HG03469 (cell line): Measurements from ENCODE around the gene MAD2L2.

ENCODE experiments used
- ATAC-seq: cut with Tn5 transposase; IDR thresholded peaks from one replicate; pipeline ENCODE4 v1.9.1; 2021; ENCODE audit warnings: mild to moderate bottlenecking, moderate library complexity, moderate number of reproducible peaks; ENCODE audit not compliant: unreplicated experiment

Gene MAD2L2

GRCh38 chr1:11705596-11705995, 24.6 kb upstream of the MAD2L2 start:
- no peak for ATAC-seq

GRCh38 chr1:11704691-11705475, 23.9 kb upstream of the MAD2L2 start:
- ATAC-seq: no peak

DNA sequence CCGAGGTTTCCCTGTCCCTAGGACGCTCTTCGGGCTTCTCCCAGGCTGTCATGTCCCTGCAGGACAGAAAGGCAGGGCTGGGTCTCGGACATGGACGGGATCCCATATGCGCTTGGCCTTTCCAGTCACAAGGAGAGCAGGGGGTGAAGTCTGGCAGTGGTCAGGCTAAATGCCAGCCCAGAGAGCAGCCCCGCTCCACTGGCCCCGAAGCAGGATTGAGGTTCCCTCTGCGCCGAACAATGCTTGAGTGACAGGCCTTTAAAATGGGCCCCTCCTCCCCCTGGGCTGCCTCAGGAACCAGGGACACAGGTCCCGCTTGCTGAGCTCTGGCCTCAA, 23.2 kb upstream of the MAD2L2 start:
- no peak for ATAC-seq

DNA sequence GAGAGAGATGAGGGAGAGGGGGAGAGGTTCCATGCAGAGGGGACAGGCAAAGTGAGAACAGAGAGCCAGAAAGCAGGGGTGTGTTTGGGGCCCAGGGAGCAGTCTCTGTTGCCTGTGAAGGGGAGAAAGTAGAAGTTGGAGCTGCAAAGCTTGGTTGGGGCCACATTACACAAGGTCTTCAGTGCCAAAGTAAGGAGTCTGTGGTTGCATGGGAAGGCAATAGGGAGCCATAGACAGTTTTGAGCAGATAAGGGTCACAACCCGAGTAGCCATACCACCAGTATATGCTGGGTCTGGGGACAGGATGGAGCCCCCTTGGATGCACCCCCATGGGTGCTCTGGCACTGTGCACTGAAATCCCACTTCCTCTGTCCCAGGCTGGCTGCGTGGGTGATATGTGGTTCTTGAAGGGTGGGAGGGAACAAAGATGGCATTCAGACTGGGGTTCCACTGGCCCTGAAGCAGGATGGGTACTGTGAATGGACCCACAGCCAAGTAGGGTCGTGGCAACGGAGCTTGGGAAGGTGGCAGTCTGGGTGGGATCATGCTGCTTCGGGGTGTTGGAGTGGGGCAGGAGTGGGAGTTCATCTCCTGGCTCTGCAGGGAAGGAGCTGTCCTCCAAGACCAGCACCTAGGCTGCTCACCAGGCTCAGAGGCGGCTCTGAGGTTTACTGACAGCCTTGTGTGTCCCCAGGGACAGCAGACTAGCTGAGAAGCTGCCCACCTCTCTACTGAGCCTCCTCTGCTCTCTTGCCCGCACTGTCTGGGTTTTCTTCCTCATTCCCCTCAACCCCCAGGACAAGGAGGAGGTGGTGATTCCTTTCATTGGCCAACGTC, 22.6 kb upstream of the MAD2L2 start:
- no peak for ATAC-seq

GRCh38 chr1:11701981-11702803, 21.2 kb upstream of the MAD2L2 start:
- no peak for ATAC-seq

DNA sequence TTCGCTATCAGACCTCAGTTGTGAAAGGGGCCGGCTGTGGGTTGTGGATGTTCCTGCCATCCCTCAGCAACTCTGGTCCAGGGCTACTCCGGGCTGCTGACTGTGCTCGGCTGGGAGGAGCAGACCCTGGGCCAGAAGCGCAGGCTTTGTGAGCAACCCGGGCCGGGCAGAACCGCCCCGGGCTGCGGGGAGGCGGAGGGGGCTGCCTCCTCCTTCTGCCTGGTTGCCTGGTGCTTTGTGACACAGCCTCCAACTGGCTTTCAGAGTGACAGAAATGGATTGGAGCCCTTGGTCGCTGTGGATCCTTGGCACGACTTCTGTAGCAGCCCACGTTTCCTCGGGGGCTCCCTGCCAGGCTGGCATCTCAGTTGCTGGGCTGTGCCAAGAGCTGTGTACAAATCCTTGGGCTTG, 20.6 kb upstream of the MAD2L2 start:
- no peak for ATAC-seq

DNA sequence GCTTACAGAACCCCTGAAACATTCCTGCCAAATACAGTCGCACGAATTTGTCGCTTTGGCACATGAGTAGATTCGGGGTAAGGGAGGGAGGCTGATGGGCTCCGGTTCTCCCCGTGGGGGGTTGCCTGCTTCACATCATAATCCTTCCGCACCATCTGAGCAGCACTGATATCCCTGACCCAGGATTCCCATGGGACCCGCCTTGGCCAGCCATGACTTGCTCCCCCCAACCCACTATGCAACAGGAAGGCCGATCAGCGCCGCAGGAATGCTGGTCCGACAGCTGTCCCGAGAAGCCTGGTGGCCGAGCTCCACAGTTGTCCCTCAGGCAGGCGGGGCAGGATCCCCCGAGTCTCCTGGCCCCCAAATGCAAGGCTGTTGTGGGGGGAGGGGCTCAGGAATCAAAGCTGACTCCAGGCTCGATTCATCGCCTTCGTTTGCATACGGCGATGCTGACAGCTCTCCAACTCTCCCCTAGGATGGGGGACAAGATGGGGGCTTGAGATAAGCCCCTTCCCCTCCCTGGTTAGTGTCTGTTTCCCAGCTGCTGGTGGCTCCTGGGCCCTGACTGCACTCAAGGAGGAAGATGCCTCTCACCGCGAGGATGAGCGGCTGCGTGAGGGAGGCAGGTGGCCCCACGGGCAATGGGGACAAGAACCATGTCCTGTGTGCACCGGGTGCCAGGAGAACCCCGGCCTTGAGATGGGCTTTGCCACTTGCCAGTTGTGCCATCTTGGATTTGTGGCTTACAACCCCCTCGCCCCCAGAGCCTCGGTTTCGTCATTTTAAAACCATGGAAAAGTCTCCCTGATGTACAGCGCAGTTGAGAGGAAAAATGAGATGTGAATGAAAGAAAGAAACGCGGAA, 19.9 kb upstream of the MAD2L2 start:
- no peak for ATAC-seq

GRCh38 chr1:11697893-11698210, 16.9 kb upstream of the MAD2L2 start:
- no peak for ATAC-seq

- no peak for ATAC-seq
Measured at GRCh38 chr1:11697188-11697892, 16.4 kb upstream of the MAD2L2 start.

- no peak for ATAC-seq
Measured at GRCh38 chr1:11695861-11696260, 14.9 kb upstream of the MAD2L2 start.

DNA sequence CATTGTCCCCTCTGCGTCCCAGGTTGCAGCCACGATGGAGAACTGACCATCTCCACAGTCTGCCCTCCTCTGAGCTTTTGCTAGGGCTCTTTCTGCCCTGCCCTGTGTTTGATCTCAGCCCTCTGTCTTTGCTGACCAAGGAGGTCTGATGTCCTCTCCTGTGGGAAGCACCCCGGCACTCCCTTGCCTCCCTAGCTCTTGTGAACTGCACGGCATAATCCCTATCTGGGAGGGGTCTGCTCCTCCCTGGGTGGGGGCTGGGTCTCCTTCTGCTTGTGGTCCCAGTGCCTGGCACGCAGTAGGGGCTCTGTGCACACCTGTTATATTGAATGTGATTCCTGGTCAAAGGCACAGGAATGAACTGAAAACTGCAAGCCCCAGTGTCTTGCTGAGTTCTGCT, 13.0 kb upstream of the MAD2L2 start:
- no peak for ATAC-seq

- ATAC-seq: no peak
Measured at GRCh38 chr1:11693024-11693590, 12.2 kb upstream of the MAD2L2 start.

GRCh38 chr1:11691928-11692711, 11.2 kb upstream of the MAD2L2 start:
- no peak for ATAC-seq

DNA sequence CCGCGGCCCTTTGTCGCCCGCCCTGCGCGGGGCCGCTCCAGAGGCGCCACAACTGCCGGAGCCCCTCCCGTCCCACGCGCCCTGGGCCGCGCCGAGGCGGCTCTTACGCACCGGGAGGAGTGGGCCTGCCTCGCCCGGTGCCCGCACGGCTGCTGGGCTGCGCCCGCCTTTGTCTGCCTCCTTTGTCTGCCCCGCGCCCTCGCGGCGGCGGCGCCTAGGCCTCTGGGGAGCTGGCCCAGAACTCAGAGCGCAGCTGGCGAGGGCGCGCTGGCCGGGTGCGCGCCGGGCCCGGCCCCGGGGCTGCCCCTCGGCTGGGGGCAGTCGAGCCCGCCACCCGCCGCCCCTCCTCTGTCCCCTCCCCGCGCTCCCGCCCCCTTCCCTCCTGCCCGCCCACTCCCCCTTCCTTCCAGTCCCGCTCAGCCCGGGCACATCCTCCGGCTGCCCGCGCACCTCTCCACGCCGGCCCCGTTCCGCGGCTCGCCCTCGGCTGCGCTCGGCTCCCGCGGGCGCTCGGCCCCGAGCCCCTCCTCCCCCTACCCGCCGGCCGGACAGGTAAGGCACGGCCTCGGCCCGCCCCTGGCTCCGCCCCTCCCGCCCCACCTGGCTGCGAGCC, 10.5 kb upstream of the MAD2L2 start, which contains the start of gene DRAXIN:
TSS of gene DRAXIN (plus strand) at position 409 of the 613 bp plus-strand sequence. CDS start 14,549 bp downstream, outside the sequence.
- no peak for ATAC-seq

DNA sequence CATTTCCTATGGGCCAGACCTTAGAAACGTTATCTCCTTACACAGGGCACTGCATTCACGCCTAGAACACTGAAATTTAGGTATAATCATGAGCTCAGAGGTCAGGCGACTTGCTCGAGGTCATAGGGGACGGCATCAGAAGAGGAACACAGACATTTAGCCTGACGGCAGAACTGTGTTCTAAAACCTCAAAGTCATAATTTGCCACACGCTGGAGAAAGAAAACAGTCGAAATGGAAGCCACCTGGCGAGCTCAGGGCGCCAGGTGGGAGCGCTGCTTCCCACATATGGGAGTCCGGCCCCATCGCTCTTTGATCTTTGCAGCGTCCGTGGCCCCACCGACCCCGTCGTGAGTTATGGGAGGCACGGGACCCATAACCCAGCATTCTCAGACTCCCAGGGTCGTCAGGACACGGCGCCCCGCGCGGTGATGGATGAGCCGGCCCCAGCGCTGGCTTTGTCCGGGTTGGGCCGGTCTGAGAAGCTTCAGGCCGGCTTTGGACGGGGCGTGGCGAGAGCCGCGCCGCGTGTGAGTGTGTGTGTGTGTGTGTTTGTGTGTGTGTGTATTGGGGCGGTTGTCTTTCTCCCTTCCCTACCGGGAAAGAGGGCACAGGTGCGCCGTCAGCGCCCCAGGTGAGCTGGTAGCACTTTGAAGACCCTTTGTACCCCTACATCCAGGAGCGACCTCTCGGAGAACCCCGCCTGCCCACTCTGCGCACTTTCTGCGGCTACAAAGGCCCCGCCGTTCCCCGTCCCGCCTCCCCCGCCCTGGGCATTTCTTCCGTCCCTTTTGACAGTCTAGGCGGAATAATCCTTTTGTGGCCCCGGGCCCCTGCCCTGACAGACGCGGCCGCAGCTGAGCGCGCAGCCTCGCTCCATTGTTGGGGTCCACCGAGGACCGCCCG, 9.7 kb upstream of the MAD2L2 start:
- ATAC-seq: no peak

DNA sequence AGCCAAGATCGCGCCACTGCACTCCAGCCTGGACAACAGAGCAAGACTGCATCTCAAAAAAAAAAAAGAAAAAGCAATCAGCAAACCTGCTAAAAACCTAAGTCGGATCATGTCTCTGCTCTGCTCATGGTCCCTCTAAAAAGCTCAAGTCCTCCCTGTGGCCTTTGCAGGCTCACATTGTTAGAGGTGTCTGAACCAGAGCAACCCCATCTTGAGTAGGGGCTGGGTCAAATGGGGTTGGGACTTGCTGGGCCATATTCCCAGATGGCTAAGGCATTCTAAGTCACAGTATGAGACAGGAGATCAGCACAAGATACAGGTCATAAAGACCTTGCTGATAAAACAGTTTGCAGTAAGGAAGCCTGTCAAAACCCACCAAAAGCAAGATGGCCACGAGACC, 7.6 kb upstream of the MAD2L2 start:
- ATAC-seq: no peak

DNA sequence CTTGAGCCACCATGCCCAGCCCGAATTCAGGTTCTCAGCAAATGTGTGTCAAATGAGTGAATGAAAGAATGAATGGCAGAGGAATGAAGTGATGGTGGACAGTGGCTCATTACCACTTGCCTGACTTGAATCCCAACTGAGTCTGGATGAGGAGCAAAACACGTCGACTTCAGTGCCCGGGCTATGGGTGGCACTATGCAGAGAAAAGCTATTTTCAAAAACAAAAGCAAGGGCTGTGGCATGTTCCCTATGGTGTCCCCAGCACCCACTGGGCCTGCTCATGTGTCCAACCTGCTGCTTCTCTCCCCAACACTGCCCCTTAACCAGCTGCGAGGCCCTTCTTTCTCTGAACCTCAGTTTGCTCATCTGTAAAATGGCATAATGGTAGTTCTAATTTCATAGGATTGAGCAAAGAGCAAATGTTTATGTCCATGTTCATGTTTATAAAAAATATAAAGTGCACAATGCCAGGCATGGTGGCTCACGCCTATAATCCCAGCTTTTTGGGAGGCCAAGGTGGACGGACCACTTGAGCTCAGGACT, 4.3 kb upstream of the MAD2L2 start:
- ATAC-seq: no peak
